GM12878 (cell line): ENCODE measurements around the gene CADM2. TPM values are rescaled to one million over a fixed set of nuclear protein-coding genes. Genes with fewer than 3 reads are reported as not detected.
"Not testable (repeated sequence)": the region's sequence is repeated elsewhere in the genome, so short reads cannot be mapped to it uniquely, and the experiment has no call there.

ENCODE experiments used
- ATAC-seq: fragments of 200-7000 bp; cut with Tn5 transposase; 3 replicates; pipeline ENCODE4 v1.9.1; 2020; ENCODE audit warnings: mild to moderate bottlenecking, moderate library complexity
- BruUV-seq: library from RNA; stranded (reverse); fragments of 400-500 nt; replicated peaks from 2 replicates; lab custom pipeline; 2021; lab: Mats Ljungman, UMichigan
- CTCF ChIA-PET: fragments of 300-600 bp; sonication (Branson Sonifier 250); formaldehyde crosslinking; extraction: SDS; loops from one replicate; lab custom pipeline; 2021; ENCODE audit warnings: inconsistent platforms; lab: Yijun Ruan, JAX
- POLR2A ChIA-PET: fragments of 350-600 bp; formaldehyde crosslinking; extraction: SDS; loops from one replicate; lab custom pipeline; 2021; ENCODE audit warnings: inconsistent platforms; lab: Charles Lee
- RAD21 ChIA-PET: fragments of 300-600 bp; sonication (Branson Sonifier 250); formaldehyde crosslinking; loops from one replicate; lab custom pipeline; 2023; ENCODE audit warnings: antibody characterized with exemption; ENCODE audit not compliant: unreplicated experiment; lab: Charles Lee
- SMC1A ChIA-PET: fragments of 300-600 bp; sonication (Branson Sonifier 250); formaldehyde crosslinking; loops from one replicate; lab custom pipeline; 2023; ENCODE audit not compliant: unreplicated experiment, uncharacterized antibody; lab: Charles Lee
- DNase-seq: peaks from one replicate; pipeline ENCODE4 v3.0.0-alpha.2; 2011; ENCODE audit warnings: low read depth, low spot score
- FAIRE-seq: peaks from 3 replicates; lab custom pipeline; 2011; peaks lifted over from hg19 to GRCh38; lab: Jason Lieb, UNC
- H2AFZ ChIP-seq: 2 replicates; pipeline ENCODE4 v1.6.0; 2011; ENCODE audit warnings: low read depth, low read length, control low read depth; ENCODE audit not compliant: control insufficient read depth
- H3K27ac ChIP-seq: 2 replicates; pipeline ENCODE4 v1.5.1; 2011; ENCODE audit warnings: control low read depth; ENCODE audit not compliant: control insufficient read depth, insufficient read depth
- H3K27me3 ChIP-seq, 2 experiments: replicated peaks in 1 of 2; 2 replicates each; pipeline versions ENCODE4 v1.6.0 to v1.6.1; 2011; ENCODE audit warnings: low read length in 1 of 2; ENCODE audit not compliant: control insufficient read depth in 2 of 2, insufficient read depth in 2 of 2
- H3K36me3 ChIP-seq, 2 experiments: 2 replicates each; pipeline ENCODE4 v1.5.1; 2011; ENCODE audit warnings: low read length in 1 of 2; ENCODE audit not compliant: control insufficient read depth in 2 of 2, insufficient read depth in 2 of 2
- H3K4me1 ChIP-seq: 2 replicates; pipeline ENCODE4 v1.6.1; 2011; ENCODE audit warnings: mild to moderate bottlenecking, low read length, moderate library complexity, mixed read lengths; ENCODE audit not compliant: control insufficient read depth, insufficient read depth
- H3K4me2 ChIP-seq: 2 replicates; pipeline ENCODE4 v1.6.0; 2011; ENCODE audit warnings: control low read depth; ENCODE audit not compliant: control insufficient read depth, insufficient read depth
- H3K4me3 ChIP-seq: fragments of 200-600 bp; sonication (generic); 2 replicates; pipeline ENCODE4 v1.5.1; 2016
- H3K79me2 ChIP-seq: 2 replicates; pipeline ENCODE4 v1.6.0; 2011; ENCODE audit warnings: low read length; ENCODE audit not compliant: control insufficient read depth, insufficient read depth
- H3K9ac ChIP-seq: 2 replicates; pipeline ENCODE4 v1.8.0; 2011; ENCODE audit warnings: low read length, control low read depth, mixed read lengths; ENCODE audit not compliant: control insufficient read depth, insufficient read depth
- H3K9me3 ChIP-seq: replicated peaks from 3 replicates; pipeline ENCODE4 v1.5.1; 2011; ENCODE audit warnings: mild to moderate bottlenecking, low read length; ENCODE audit not compliant: control insufficient read depth, insufficient read depth
- H4K20me1 ChIP-seq: 2 replicates; pipeline ENCODE4 v1.6.0; 2011; ENCODE audit not compliant: control insufficient read depth, insufficient read depth
- FOS ChIP-seq: IDR thresholded peaks from 3 replicates; pipeline ENCODE4 v1.6.1; 2011; ENCODE audit warnings: borderline replicate concordance; ENCODE audit not compliant: insufficient read length; ENCODE audit errors: extremely low read depth
- NR2F1 ChIP-seq: fragments of 450-650 bp; conservative IDR thresholded peaks from 2 replicates; pipeline ENCODE4 v1.6.1; 2017; ENCODE audit warnings: mild to moderate bottlenecking
- YBX1 ChIP-seq: fragments of 450-650 bp; IDR thresholded peaks from 2 replicates; pipeline ENCODE4 v1.6.1; 2016; ENCODE audit warnings: antibody characterized with exemption
- WGBS: methylation state at CpG from one replicate; pipeline ENCODE4 v1.1.6; 2016; ENCODE audit warnings: low lambda C conversion rate; ENCODE audit not compliant: insufficient replicate concordance, insufficient coverage; ENCODE audit errors: missing lambda C conversion rate; 5-methylcytosine and 5-hydroxymethylcytosine counted together
- in situ Hi-C: fragments of 300-500 bp; cut with MboI; formaldehyde crosslinking; loops from 9 replicates; pipeline ENCODE4 v1.14.3; 2018; ENCODE audit warnings: mixed read lengths
- intact Hi-C: fragments of 100-400 bp; cut with micrococcal nuclease; formaldehyde crosslinking; loops from one replicate; pipeline ENCODE4 v1.14.2; 2022; ENCODE audit not compliant: unreplicated experiment
- polyA plus RNA-seq, 11 experiments: library from polyadenylated mRNA; depleted of rRNA in 4 of 11; unstranded in 6 of 11; stranded (reverse) in 5 of 11; fragments of >200 nt; fragmentation: Nextera tagmentation in 4 of 11; fragmentation: Illumina TruSeq in 1 of 11; extraction: Ambion mirVana in 4 of 11; extraction: Trizol in 1 of 11; gene quantifications; 1 replicate in 1 of 11; 2 replicates in 10 of 11; pipeline versions ENCODE4 v1.2.1 to v1.2.3, GENCODE V29; 2011 to 2016; ENCODE audit warnings: inconsistent platforms in 2 of 11, missing spikeins in 2 of 11, low read depth in 1 of 11
- total RNA-seq, 4 experiments: library from RNA; depleted of rRNA in 3 of 4; stranded (reverse); fragments of >200 nt in 3 of 4; fragmentation: Illumina TruSeq in 1 of 4; extraction: Trizol in 1 of 4; gene quantifications; 2 replicates each; pipeline versions ENCODE4 v1.2.1 to v1.2.3, GENCODE V29; 2013 to 2021
- TF ChIP-seq, protein P1 (sequence below): fragments of 450-650 bp; formaldehyde crosslinking; IDR thresholded peaks from 2 replicates; pipeline ENCODE4 v1.5.0; 2022; ENCODE audit warnings: mild to moderate bottlenecking, missing genetic modification characterization
- TF ChIP-seq, protein P2 (sequence below): fragments of 450-650 bp; IDR thresholded peaks from 2 replicates; pipeline ENCODE4 v1.6.1; 2017; ENCODE audit warnings: mild to moderate bottlenecking, moderate library complexity

The CADM2 gene
- total and polyA plus RNA-seq, 10 of the 15 experiments (the other 5 are each of a cell fraction or from before 2014, with no cell fraction given): 0.13 TPM; not detected in 9

DNA sequence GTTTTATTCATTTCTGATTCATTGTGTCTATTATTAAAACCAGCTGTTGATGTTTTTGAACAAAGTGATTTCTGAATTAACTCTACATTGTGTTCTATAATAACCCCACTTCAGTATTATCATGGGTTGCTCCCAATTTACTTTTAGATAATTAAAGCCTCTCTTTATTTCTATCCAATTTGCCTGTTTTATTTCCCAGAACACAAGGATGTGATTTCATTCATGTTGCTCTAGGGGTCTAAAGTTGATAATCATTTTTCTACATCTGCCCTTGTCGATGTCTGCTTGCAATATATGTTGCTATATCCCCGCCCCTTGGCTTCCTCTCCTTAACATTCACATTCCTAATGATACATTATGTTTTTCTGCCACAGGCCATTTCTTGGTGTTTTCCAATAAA lies 747.3 kb downstream of the CADM2 start:
- intact Hi-C loops: no loop called here
- ChIA-PET POLR2A (no interaction called here), CTCF (no interaction called here), RAD21 (no interaction called here), SMC1A (no interaction called here)
- TF ChIP-seq YBX1: no peak
- TF ChIP-seq, protein P1, sequence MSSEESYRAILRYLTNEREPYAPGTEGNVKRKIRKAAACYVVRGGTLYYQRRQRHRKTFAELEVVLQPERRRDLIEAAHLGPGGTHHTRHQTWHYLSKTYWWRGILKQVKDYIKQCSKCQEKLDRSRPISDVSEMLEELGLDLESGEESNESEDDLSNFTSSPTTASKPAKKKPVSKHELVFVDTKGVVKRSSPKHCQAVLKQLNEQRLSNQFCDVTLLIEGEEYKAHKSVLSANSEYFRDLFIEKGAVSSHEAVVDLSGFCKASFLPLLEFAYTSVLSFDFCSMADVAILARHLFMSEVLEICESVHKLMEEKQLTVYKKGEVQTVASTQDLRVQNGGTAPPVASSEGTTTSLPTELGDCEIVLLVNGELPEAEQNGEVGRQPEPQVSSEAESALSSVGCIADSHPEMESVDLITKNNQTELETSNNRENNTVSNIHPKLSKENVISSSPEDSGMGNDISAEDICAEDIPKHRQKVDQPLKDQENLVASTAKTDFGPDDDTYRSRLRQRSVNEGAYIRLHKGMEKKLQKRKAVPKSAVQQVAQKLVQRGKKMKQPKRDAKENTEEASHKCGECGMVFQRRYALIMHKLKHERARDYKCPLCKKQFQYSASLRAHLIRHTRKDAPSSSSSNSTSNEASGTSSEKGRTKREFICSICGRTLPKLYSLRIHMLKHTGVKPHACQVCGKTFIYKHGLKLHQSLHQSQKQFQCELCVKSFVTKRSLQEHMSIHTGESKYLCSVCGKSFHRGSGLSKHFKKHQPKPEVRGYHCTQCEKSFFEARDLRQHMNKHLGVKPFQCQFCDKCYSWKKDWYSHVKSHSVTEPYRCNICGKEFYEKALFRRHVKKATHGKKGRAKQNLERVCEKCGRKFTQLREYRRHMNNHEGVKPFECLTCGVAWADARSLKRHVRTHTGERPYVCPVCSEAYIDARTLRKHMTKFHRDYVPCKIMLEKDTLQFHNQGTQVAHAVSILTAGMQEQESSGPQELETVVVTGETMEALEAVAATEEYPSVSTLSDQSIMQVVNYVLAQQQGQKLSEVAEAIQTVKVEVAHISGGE: no peak
- no peak for TF ChIP-seq FOS
- no peak for TF ChIP-seq NR2F1
- TF ChIP-seq, protein P2, sequence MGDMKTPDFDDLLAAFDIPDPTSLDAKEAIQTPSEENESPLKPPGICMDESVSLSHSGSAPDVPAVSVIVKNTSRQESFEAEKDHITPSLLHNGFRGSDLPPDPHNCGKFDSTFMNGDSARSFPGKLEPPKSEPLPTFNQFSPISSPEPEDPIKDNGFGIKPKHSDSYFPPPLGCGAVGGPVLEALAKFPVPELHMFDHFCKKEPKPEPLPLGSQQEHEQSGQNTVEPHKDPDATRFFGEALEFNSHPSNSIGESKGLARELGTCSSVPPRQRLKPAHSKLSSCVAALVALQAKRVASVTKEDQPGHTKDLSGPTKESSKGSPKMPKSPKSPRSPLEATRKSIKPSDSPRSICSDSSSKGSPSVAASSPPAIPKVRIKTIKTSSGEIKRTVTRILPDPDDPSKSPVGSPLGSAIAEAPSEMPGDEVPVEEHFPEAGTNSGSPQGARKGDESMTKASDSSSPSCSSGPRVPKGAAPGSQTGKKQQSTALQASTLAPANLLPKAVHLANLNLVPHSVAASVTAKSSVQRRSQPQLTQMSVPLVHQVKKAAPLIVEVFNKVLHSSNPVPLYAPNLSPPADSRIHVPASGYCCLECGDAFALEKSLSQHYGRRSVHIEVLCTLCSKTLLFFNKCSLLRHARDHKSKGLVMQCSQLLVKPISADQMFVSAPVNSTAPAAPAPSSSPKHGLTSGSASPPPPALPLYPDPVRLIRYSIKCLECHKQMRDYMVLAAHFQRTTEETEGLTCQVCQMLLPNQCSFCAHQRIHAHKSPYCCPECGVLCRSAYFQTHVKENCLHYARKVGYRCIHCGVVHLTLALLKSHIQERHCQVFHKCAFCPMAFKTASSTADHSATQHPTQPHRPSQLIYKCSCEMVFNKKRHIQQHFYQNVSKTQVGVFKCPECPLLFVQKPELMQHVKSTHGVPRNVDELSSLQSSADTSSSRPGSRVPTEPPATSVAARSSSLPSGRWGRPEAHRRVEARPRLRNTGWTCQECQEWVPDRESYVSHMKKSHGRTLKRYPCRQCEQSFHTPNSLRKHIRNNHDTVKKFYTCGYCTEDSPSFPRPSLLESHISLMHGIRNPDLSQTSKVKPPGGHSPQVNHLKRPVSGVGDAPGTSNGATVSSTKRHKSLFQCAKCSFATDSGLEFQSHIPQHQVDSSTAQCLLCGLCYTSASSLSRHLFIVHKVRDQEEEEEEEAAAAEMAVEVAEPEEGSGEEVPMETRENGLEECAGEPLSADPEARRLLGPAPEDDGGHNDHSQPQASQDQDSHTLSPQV: no peak
- Histone ChIP-seq H3K27ac (no peak overlapping the region), H3K4me3 (no peak overlapping the region), H3K4me2 (no peak overlapping the region), H3K9me3 (no peaks in the 10 kb centered on the region), H2AFZ (no peak overlapping the region), H3K27me3 (no peaks in the 10 kb centered on the region), H3K4me1 (no peaks in the 10 kb centered on the region), H4K20me1 (no peaks in the 10 kb centered on the region), H3K9ac (no peak overlapping the region), H3K79me2 (no peaks in the 10 kb centered on the region), H3K36me3 (no peaks in the 10 kb centered on the region)
- no peak for FAIRE-seq
- BruUV-seq: no TSS peak
- in situ Hi-C loops: no loop called here
- 33% methylated on average over 2 of the region's 2 CpGs for WGBS
- DNase-seq: no peak
- no peak for ATAC-seq

DNA sequence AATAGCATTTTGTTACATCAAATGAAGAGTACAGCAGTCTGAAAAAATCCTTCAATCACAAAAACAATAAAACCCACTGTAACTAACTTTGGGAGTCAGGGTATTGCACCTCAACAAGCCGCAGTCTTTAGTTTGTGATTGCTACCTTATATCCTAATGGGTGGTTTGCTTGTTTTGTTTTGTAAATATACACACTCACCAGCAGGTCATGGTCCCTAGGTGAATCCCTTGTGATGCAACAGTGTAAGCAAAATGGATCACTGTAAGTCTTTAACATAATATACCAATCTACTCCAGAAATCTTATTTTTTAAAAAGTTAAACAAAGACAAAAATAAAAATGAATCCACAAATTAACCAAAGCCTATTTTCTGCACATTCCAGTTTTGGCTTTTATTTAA lies 749.5 kb downstream of the CADM2 start:
- intact Hi-C loops, RAD21 ChIA-PET, H3K9me3 ChIP-seq, H3K9ac ChIP-seq, H3K36me3 ChIP-seq, H4K20me1 ChIP-seq, CTCF ChIA-PET, POLR2A ChIA-PET, ATAC-seq, H3K4me1 ChIP-seq, BruUV-seq, H2AFZ ChIP-seq, H3K4me3 ChIP-seq, H3K27me3 ChIP-seq, H3K79me2 ChIP-seq, in situ Hi-C loops, H3K27ac ChIP-seq, SMC1A ChIA-PET, DNase-seq, H3K4me2 ChIP-seq, FAIRE-seq: not testable (repeated sequence)
- WGBS: 42% methylated on average over 1 of the region's 1 CpG
